Stimulated activated CD8-positive, alpha-beta memory T cell treated with anti-CD3 and anti-CD28 coated beads, Interleukin-7, amount 100 ng/mL, for 4 hours (primary cell): ENCODE measurements around the gene IL9R.
A peak's percentile ranks its signal among the peaks of the same experiment; 100 is the strongest.
"Not testable (repeated sequence)": the region's sequence is repeated elsewhere in the genome, so short reads cannot be mapped to it uniquely, and the experiment has no call there.

Experiments
- DNase-seq, 2 donors: peaks; one replicate each; pipeline ENCODE4 v3.0.0-alpha.2; 2020; ENCODE audit warnings: low read depth in 2 of 2

IL9R gene, protein sequence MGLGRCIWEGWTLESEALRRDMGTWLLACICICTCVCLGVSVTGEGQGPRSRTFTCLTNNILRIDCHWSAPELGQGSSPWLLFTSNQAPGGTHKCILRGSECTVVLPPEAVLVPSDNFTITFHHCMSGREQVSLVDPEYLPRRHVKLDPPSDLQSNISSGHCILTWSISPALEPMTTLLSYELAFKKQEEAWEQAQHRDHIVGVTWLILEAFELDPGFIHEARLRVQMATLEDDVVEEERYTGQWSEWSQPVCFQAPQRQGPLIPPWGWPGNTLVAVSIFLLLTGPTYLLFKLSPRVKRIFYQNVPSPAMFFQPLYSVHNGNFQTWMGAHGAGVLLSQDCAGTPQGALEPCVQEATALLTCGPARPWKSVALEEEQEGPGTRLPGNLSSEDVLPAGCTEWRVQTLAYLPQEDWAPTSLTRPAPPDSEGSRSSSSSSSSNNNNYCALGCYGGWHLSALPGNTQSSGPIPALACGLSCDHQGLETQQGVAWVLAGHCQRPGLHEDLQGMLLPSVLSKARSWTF

DNA sequence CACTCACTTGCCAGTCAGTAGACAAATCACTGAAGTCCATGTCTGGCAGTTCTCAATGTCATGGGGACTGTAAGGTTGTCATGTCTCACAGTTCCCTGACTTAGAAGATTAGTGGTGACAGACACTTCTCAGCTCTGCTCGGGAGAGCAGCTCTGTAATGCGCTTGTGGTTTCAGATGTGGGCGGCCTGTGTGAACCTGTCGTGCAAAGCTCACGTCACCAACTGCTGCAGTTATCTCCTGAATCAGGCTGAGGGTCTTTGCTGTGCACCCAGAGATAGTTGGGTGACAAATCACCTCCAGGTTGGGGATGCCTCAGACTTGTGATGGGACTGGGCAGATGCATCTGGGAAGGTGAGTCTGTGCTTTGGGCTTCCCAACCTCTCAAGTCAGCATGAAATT, at the start of gene IL9R:
IL9R (plus strand) TSS at position 261 of the 400 bp plus-strand sequence; CDS start at position 325, 64 bp downstream.
- peak; percentile 44 to 50 for DNase-seq

DNA sequence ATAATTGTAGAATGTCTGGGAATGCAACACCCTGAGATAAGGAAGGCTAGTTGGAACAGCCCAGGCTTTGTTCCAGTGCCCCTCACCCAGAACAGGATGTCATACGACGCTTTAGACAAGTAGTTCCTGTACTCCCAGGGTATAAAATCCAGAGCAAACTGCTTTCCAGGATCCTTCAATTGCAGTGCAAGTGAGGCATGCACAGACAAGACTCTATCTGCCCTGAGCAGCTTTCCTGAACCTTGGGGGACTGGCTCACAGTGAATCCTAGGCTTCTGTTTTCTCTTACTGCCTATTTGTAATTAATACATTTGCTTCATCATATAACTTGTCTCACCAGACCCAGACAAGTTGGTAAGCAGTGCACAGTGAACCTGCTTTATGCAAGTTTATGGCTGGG, 48.4 kb upstream of the IL9R start:
- DNase-seq, result no peak

DNA sequence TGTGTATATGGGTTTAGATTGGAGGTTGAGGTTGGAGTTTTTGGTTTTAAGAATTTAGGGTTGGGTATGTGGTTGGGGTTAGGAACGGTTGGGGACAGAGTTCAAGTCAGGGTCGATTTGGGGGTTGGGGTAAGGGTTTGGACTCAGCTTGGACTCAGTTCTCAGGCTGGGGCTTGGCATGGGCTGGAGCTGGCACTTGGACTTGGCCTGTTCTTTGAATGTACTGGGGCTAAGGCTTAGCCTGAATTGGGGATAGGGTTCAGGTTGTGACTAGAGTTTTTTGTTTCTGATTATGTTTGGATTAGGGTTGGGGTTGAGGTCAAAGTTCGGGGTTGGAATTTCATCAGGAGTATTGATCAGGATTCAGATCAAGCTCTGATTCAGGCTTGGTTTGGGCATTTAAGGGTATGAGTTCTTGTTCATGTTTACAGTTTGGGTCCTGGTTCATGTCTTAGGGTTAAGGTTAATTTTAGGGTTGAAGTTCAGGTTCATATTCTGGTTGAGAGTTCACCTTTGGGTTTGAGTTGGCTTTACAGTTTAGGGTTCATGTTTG, 46.2 kb upstream of the IL9R start:
- DNase-seq, result no peak

DNA sequence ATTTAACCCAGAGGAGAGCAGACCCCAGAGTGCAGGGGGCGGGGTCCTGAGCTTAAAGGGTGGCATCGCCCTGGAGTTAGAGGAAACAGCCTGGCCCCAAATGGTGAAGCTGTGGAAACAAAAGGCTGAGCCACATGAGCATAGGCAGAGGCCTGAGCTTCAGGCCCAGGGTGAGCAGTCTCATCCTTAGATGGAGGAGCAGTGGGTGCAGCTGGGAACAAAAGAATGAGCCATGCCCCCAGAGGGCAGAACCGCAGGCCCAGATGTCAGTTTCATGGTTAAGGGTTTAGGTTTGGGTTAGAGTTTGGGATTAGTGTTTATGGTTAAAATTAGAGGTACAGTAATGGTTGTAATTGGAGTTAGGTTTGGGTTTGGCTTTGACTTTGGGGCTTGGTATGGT, 44.4 kb upstream of the IL9R start:
- no peak for DNase-seq

DNA sequence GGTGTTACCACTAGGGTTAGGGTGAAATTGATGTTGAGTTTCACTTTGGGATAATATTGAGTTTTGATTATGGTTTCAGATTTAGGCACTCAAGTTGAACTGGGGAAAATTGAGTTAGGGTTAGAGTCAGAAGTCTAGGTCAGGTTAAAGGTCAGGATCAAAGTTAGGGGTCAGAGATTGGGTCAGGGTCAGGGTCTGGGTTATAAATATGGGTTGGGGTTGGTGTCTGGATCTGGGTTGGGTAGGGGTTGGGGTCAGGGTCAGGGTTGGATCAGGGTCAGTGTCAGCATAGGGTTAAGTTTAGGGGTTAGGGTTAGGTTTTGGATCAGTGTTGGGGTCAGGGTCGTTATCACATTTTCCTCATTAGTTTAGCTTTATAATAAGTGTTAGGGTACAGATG, 42.7 kb upstream of the IL9R start:
- no peak for DNase-seq

DNA sequence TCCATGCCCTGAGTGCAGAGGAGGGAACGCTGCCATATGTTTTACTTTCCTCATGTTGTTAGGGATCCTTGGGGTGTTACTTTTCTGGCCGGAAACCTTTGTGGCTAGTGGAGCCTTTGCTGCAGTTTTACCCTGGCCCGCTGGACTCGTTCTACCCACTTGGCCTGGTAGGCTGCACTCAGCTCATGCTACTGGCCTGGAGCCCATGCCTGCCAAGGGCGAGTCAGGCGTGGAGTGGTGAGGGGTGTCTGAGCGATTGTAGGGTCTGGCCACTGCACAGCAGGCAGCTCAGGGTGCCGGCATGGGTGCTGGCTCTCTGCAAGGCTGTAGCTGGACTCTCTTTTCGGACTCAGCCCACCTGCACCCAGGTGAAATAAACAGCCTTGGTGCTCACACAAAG, 41.4 kb upstream of the IL9R start:
- no peak for DNase-seq

DNA sequence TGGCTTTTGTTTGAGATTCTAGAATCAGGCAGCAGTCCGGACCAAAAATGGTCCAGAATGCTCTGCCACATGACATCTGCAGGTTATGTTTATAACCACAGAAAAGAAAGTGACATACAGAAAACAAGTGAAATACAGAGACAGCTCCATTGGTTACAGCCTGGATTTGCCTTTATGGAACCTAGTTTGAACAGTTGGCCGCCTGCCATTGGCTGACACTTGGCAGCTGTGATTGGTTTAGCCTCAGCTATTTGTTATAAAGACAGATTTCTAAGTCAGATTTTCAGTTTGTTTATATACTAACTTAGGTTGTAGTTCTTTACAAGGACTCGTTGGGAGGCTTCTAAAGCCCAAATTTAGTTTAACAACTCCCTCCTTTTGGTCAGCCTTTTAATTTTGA, 40.8 kb upstream of the IL9R start:
- DNase-seq, result no peak

DNA sequence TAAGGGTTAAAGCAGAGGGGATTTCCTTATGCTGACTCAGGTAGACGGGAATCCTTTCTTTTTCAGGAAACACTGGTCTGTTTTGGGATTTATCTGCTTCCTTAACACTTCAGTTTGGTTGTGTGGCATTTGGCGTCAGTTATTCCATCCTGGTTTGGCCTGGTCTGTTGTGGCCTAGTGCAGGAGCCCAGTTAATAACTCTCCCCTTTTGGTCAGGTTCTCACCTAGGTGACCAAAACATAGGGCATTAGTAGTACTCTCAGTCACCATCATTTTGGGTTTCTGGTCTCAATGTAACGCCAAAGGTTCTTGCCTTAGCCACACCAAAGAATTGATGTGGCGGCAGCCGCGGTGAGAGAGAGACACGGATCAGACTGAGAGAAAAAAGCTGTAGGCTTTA, 39.7 kb upstream of the IL9R start:
- no peak for DNase-seq

DNA sequence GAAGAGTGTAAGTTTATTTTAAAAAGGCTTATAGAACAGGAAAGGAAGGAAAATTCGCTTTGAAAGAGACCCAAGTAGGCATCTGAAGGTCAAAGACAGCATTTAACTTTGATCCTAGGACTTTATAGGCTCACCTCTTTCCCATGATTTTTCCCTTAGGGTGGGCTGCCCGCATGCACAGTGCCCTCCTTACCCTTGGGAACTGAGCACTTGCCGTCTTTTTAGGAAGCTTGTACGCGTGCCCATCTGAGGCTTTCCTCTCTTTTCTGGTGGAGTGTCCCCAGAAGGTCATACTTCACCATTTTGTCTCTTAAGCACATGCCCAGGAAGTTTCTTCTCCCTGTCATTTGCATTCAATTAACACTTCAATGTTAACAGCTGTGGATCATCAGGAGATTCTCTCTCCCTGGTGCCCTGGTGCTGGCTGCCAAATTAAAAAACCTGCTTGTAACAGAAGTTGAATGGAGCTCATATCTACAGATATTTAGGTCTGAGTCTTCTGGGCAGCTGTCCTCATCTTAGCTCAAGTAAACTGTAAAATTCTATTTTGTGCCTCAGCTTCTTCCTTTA, 38.4 kb upstream of the IL9R start:
- no peak for DNase-seq

DNA sequence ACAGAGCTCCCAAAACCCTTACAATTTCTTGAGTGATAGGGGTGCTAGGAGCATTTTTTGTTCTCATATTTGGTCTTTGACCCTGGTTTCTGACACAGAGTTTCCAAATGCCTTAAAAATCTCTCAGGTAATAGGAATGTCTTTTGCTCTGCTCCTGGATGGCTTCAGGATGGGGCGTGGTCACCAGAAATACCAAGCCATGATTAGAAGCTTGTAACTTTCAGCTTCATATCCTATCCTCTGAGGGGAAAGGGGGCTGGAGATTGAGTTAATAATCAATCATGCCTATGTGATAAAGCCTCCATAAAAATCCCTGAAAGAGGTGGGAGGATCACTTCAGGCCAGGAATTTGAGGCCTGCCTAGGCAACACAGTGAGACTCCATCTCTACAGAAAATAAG, 34.6 kb upstream of the IL9R start:
- DNase-seq, result no peak

DNA sequence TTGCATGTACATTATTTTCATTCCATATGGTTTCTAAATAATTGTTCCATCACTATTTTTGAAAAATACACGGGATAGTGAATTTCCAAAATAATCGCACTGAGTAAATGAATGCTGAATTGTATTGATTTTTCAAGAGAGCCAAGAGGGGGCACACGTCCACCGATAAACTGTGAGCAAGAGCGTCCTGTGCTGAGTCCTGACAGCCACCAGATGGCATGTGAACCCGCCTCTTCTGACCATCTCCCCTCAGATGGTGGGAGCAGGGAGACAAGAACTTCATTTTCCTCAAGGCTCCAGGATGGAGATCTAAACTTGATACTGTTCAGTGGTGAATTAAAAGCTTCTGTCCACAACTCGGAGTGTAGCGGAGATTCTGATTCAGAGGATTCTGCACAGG, 30.6 kb upstream of the IL9R start:
- DNase-seq, result no peak

DNA sequence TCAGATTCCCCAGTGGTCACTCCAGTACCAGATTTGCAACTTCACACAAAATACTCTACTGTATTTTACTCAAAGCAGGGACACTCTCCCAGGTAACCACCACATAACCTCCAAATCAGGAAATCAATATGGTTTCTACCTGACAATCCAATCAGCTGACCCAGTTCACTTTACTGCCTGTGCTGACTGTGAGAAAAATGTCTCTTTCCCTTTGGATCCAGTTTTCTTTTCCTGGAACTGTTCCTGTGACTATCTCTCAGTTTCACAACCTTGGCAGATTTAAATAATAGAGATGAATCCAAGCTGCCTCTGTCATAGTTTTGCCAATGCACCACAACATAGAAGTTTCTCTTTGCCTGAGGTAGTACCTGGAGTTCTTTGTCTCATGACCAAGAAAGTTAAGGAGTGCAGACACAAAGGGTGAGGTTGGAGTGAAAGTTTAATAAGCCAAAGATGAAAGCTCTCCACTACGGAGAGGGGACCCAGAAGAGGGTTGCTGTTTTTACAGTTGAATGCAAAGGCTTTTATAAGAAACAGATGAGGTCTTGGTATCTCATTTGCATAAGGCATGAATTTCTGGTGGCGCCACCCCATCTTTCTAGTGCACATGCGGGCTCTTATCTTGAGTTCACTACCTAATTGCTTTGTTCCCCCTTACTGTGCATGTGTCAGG, 29.7 kb upstream of the IL9R start:
- no peak for DNase-seq

DNA sequence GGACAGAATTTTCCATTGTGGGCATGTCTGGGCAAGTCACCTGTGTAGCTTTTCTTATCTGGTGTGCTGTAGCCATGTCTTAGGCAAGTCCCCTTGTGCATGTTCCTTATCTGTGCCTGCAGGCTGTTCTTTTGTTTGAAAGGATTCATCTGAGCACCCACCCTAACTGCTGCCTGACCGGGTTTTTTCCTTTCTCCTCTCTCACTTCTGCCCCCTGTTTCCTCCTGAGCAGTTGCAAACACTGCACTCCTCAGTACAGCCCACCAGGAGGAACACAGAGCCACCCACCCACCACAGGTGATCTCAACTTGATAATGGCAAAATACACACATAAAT, 29.2 kb upstream of the IL9R start:
- no peak for DNase-seq

DNA sequence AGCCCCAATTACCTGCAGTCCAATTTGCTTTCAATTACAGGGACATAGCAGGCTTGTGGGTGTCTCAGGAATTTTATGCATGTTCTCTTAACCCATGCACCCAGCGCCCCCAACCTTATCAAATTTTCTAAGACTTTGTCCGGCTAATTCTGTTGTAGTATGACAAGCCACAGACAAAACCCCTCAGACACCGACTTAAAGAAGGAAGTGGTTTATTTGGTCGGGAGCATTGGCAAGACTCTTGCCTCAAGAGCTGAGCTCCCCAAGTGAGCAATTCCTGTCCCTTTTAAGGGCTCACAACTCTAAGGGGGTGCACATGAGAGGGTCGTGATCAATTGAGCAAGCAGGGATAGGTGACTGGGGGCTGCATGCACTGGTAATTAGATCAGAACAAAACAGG, 28.7 kb upstream of the IL9R start:
- no peak for DNase-seq

DNA sequence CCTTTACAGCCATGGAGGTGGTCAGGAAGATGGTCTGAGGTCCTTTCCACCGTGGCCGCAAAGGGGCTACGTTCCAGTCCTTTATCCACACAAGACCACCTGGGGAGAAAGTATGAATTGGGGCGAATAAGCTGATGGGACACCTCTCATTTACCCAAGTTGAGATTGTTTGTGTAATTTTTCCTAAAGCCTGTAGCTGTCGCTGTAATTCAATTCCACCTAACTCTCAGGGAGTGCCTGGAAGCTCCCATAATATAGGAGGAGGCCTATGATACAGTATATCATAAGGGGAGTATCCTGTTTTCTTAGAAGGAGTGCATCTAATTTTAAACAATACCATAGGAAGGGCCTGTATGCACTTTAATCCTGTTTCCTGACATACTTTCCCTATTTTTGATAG, 25.8 kb upstream of the IL9R start:
- DNase-seq, result not testable (repeated sequence)

DNA sequence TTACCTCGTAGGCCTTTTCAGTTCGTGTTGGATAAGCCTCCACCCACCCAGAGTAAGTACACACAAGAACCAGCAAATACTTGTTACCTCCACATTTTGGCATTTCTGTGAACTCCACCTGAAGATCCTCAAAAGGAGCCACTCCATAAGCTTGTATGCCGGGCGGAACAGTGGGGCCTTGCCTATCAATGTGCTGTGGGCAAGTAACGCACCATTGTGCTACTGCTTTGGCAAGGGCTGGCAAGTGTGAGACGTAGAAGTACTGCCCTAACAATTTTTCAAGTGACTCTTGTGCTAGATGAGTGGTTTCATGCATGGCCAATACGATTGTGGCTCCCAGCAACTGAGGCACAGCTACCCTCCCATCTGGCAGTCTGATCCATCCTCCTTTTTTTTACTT, 25.3 kb upstream of the IL9R start:
- DNase-seq, result not testable (repeated sequence)

DNA sequence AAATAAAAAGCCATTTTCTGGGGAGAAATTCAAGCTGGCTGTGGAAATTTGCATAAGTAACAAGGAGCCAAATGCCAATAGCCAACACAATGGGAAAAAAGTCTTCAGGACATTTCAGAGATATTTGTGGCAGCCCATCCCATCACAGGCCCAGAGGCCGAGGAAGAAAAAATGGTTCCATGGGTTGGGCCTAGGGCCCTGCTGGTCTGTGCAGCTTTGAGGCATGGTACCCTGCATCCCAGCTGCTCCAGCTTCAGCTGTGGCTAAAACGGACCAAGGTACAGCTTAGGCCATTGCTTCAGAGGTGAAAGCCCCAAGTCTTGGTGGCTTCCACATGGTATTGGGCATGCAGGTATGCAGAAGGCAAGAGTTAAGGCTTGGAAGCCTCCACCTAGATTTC, 14.2 kb upstream of the IL9R start:
- DNase-seq, result no peak

DNA sequence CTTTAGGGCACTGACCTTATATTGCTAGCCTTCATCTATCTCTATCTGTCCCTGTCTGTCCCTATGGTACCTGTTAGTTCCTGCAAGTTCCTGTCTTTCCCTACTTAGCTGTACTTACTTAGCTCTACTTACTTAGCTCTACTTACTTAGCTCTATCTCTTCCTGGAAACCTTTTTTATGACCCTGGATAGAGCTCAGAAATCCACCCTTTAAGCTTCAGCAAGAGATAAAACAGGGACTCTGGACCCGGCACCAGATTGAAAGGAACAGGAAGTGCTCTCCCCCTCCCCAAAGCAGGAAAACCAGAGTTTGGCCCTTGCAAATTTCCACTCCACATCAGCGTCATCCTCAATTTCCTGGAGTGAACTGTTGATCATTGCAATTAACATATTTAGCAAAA, 12.3 kb upstream of the IL9R start:
- no peak for DNase-seq

DNA sequence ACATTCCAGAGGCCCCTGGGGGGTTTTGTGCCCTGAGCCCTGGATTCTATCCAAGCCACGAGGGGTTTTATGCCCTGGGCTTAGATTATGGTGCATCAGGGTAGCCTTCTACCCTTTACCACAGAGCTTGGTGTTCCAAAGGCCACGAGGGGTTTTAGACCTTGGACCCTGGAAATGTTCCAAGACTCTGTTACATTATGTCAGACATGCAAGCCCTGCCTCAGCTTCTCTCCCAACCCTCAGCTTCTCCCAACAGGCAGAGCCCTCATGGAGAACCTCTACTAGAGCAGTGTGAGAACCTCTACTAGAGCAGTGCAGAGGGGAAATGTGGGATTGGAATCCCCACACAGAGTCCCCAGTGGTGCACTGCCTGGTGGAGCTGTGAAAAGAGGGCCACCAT, 10.5 kb upstream of the IL9R start:
- DNase-seq, result not testable (repeated sequence)

DNA sequence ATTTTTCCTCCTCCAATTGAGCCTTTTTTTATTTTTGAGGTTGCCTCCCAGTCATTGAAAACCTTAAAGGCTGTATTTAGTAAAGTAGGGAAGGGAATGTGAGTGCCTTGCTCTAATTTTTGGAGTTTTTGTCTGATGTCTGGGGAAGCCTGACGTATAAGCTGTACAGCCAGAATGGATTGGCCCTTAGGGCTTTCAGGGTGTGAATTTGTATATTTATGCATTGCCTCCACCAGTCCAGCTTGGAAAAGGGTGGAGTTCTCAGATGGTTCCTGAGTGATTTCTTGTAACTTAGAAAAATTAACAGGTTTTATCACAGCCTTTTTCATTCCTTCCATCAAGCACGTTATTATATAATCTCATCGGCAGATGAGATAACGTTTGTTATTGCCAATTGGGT, 8.6 kb upstream of the IL9R start:
- DNase-seq, result no peak

DNA sequence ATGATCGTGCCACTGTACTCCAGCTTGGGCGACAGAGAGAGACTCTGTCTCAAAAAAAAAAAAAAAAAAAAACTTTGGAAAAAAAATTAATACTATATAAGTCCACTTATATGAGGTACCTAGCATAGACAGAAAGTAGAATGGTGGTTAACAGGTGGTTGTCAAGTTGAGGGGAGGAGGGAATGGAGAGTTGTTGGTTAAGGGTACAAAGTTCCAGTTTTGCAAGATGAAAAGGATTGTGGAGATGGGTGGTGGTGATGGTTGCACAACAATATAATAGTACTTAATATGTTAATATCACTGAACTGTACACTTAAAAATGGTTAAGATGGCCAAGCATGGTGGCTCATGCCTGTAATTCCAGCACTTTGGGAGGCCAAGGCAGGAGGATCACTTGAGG, 4.1 kb upstream of the IL9R start:
- DNase-seq, result no peak

DNA sequence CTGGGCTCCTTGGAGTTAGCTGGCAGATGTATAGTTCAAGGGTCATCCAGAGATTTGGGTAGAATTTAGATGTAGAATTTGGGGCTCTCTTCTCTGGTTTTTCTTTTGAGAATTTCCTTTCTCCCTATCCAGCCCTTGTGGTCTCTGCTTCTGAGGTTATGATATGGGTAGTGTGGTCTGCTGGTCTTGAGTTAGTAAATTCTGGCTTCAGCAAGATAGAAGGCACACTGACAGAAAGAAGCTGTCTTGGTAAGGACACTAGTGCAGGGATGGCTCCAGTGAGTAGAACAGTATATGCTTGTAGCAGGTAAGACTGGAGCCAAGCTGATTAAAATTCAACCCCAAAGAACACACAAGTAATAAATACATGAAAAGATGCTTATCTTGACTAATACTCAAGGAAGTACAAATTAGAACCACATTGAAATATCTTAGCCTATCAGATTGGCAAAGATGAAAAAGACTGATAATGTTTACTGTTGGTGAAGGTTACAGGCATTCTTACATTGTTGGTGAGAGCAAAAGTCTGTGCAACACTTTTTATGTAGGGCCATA, 2.1 kb upstream of the IL9R start:
- no peak for DNase-seq
